Mucosa of rectum (tissue), 2 donors: ENCODE results near the gene NISCH.

Experiments used
- H3K27ac ChIP-seq, 2 donors: one replicate each; pipeline ENCODE4 v1.7.0; 2013; ENCODE audit warnings: inconsistent platforms in 2 of 2, low read depth in 2 of 2, low read length in 2 of 2
- H3K27me3 ChIP-seq, 2 donors: one replicate each; pipeline ENCODE4 v1.7.0; 2013; ENCODE audit warnings: low read length in 2 of 2; ENCODE audit not compliant: control insufficient read depth in 2 of 2, insufficient read depth in 2 of 2
- H3K36me3 ChIP-seq, 2 donors: one replicate each; pipeline ENCODE4 v1.7.0; 2013; ENCODE audit warnings: low read length in 2 of 2; ENCODE audit not compliant: control insufficient read depth in 2 of 2, insufficient read depth in 2 of 2
- H3K4me1 ChIP-seq, 2 donors: one replicate each; pipeline ENCODE4 v1.7.0; 2013; ENCODE audit warnings: low read length in 2 of 2, mild to moderate bottlenecking in 1 of 2; ENCODE audit not compliant: control insufficient read depth in 2 of 2, insufficient read depth in 2 of 2
- H3K4me3 ChIP-seq, 2 donors: one replicate each; pipeline ENCODE4 v1.7.0; 2013; ENCODE audit warnings: low read length in 2 of 2
- H3K9ac ChIP-seq, 2 donors: one replicate each; pipeline ENCODE4 v1.7.0; 2013; ENCODE audit warnings: low read length in 2 of 2, low read depth in 1 of 2, mild to moderate bottlenecking in 1 of 2
- H3K9me3 ChIP-seq, 2 donors: one replicate each; pipeline ENCODE4 v1.7.0; 2013; ENCODE audit warnings: low read length in 2 of 2; ENCODE audit not compliant: control insufficient read depth in 2 of 2
- donor health status: healthy.
- donor health status: Normal muscosa, but diverticular disease.

Gene NISCH

DNA sequence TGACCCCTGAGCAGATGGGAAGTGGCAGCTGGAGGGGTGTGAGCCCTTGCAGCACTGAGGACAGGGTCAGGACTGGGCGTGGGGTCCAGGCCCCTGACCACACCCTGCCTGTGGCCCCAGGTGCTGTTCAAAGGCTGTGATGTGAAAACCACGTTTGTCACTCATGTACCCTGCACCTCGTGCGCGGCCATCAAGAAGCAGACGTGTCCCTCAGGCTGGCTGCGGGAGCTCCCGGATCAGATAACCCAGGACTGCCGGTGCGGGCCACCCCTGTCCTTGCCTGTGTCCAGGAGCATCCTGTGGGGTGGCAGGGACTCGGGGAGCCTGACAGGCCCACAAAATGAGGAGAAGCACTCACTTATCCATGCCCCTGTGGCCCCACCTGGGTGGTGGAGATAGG, 45.6 kb downstream of the NISCH start:
- H3K27me3 ChIP-seq: no peaks in the 10 kb centered on the region
- no peak overlapping the region for H3K4me3 ChIP-seq
- no peaks in the 10 kb centered on the region for H3K36me3 ChIP-seq
- H3K9me3 ChIP-seq: no peaks in the 10 kb centered on the region
- peaks cover 0 to 2% of the 10 kb centered on the region in 2 donors for H3K4me1 ChIP-seq
- H3K27ac ChIP-seq: no peak overlapping the region
- H3K9ac ChIP-seq: no peak overlapping the region

DNA sequence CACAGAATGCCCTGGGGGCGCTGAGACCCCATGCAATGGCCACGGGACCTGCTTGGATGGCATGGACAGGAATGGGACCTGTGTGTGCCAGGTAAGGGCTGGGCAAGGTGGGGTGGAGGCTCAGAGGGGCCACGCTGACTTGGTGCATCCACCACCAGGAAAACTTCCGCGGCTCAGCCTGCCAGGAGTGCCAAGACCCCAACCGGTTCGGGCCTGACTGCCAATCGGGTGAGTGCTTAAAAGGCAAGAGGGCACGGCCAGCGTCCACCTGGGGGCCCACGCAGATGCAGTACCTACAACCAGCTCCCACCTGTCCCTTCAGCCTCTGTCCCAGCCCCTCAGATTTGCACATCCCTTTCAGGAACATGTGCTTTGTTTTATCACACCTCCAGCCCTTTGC, 46.6 kb downstream of the NISCH start:
- Histone ChIP-seq H3K27me3 (no peaks in the 10 kb centered on the region), H3K4me1 (peaks cover 0 to 2% of the 10 kb centered on the region in 2 donors), H3K9me3 (no peaks in the 10 kb centered on the region), H3K27ac (no peak overlapping the region), H3K4me3 (no peak overlapping the region), H3K36me3 (no peaks in the 10 kb centered on the region), H3K9ac (no peak overlapping the region)

DNA sequence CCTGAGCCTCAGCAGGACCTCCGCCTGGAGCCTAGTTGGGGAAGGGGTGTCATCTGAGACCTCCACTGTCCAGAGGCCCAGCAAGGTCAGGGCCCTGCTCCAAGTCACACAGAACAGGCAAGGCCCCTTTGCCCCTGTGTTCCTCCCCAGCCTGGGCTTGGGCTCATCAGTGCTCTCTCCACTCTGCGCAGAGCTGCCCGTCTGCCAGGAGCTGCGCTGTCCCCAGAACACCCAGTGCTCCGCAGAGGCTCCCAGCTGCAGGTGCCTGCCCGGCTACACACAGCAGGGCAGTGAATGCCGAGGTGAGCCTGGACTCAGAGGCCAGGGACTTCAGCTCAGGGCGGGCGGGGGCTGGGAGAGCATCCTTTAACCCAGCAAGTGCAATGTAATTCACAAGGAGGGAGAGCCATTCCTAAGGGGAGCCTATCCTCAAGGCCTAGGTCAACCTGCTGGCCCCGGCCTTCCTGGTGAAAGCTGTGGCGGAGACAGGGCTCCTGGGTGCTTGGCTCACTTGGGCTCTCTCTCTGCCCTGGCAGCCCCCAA, 47.5 kb downstream of the NISCH start:
- Histone ChIP-seq H3K4me1 (peaks cover 0 to under 1% of the 10 kb centered on the region in 2 donors), H3K9me3 (no peaks in the 10 kb centered on the region), H3K27ac (no peak overlapping the region), H3K9ac (no peak overlapping the region), H3K27me3 (no peaks in the 10 kb centered on the region), H3K4me3 (no peak overlapping the region), H3K36me3 (no peaks in the 10 kb centered on the region)

DNA sequence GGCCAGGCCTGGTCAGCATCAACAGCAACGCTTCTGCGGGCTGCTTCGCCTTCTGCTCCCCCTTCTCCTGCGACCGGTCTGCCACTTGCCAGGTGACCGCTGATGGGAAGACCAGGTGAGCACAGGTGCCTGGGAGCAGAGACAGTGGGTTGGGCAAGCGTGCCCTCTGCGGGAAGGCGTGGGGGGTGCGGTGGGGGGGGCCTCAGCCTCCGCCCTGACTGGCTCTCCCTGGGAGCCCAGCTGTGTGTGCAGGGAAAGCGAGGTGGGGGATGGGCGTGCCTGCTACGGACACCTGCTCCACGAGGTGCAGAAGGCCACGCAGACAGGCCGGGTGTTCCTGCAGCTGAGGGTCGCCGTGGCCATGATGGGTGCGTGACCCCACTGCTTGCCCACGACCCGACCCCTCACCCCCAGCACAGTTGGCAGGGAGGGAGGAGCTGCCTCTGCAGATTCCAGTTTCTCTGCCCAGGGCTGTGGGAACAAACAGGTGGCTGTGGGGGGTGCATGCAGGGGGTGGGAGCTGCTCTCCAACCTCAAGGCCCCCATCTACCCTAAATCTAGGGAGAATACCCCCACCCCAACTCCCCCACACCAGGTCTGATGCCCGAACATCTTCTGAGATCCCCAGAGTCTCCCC, 48.5 kb downstream of the NISCH start:
- no peaks in the 10 kb centered on the region for H3K4me1 ChIP-seq
- H3K27ac ChIP-seq: no peak overlapping the region
- no peak overlapping the region for H3K4me3 ChIP-seq
- no peaks in the 10 kb centered on the region for H3K36me3 ChIP-seq
- H3K9me3 ChIP-seq: no peaks in the 10 kb centered on the region
- H3K9ac ChIP-seq: no peak overlapping the region
- no peaks in the 10 kb centered on the region for H3K27me3 ChIP-seq

DNA sequence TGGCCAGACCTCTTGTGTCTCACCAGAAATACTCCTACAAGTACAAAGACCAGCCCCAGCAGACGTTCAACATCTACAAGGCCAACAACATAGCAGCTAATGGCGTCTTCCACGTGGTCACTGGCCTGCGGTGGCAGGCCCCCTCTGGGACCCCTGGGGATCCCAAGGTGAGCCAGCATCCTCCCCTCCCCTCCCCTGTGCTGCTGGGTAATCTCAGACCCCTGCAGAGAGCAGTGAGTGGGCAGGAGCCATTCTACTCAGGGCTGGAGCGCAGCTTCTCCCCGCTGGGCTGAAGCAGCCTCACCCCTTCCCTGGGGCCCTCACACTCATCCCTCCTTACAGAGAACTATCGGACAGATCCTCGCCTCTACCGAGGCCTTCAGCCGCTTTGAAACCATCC, 49.6 kb downstream of the NISCH start:
- Histone ChIP-seq H3K9ac (no peak overlapping the region), H3K27ac (no peak overlapping the region), H3K9me3 (no peaks in the 10 kb centered on the region), H3K27me3 (no peaks in the 10 kb centered on the region), H3K4me1 (no peaks in the 10 kb centered on the region), H3K36me3 (no peaks in the 10 kb centered on the region), H3K4me3 (no peak overlapping the region)

DNA sequence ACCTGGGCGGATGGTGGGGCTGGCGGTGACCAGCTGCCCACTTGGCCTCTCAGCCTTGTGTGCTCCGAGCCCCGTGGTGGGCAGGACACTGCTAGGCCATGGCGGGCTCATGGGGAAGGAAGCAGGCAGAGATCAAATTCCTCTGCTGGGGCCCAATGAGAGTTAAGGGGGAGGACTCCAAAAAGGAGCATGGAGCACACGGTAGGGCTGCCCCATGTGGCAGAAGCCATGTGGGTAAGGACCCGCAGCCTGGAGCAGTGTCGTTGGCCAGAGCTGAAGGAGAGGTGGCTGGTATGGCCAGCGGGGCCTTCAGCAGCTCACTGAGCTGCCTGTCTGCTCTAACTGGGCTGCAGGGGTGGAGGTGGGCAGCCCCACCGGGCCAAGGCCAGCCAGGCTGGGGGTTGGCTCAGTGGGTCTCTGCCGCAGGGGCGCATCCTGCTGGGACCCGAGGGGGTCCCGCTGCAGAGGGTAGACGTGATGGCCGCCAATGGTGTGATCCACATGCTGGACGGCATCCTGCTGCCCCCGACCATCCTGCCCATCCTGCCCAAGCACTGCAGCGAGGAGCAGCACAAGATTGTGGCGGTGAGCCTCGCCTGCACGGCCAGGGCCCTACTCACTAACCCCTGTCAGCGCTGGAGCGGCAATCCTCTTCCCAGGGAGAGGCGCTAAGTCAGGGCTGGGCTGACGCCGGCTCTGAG, 51.0 kb downstream of the NISCH start:
- Histone ChIP-seq H3K36me3 (no peaks in the 10 kb centered on the region), H3K9ac (no peak overlapping the region), H3K27ac (no peak overlapping the region), H3K4me1 (no peaks in the 10 kb centered on the region), H3K9me3 (no peaks in the 10 kb centered on the region), H3K27me3 (no peaks in the 10 kb centered on the region), H3K4me3 (no peak overlapping the region)

DNA sequence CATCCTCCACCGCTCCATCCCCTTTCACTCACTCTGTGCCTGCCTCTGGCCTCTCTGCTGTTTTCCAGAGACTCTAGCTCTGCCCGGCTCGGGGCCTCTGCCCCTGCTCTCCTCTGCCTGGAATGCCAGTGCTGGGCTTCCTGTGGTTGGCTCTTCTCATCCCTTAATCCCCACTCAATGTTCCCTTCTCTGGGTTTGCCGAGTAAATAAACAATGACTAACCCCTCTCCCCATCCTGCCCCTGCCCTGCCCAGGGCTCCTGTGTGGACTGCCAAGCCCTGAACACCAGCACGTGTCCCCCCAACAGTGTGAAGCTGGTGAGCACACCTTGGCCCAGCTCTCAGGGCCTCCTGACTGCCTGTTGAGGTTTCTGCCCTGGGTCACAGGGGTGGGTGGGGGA, 52.0 kb downstream of the NISCH start:
- no peaks in the 10 kb centered on the region for H3K27me3 ChIP-seq
- H3K4me3 ChIP-seq: no peak overlapping the region
- H3K9me3 ChIP-seq: no peaks in the 10 kb centered on the region
- H3K9ac ChIP-seq: no peak overlapping the region
- H3K27ac ChIP-seq: no peak overlapping the region
- no peaks in the 10 kb centered on the region for H3K4me1 ChIP-seq
- no peaks in the 10 kb centered on the region for H3K36me3 ChIP-seq

DNA sequence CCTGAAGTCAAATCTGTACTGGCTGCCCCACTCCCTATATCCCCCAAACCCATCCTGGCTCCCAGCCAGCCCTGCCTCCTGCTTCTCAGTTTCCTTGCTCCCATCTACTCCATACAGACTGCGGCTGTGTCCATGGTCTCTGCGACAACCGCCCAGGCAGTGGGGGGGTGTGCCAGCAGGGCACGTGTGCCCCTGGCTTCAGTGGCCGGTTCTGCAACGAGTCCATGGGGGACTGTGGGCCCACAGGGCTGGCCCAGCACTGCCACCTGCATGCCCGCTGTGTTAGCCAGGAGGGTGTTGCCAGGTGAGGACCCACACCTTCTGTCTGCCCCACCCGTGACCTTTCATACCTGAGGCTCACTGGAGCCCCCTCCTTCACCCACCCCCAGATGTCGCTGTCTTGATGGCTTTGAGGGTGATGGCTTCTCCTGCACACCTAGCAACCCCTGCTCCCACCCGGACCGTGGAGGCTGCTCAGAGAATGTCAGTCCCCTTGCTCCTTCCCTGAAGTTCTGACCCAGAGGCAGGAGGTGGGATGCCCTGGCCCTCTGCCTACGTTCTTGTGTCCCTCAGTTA, 54.4 kb downstream of the NISCH start:
- no peaks in the 10 kb centered on the region for H3K9me3 ChIP-seq
- H3K36me3 ChIP-seq: no peaks in the 10 kb centered on the region
- H3K4me1 ChIP-seq: no peaks in the 10 kb centered on the region
- no peak overlapping the region for H3K27ac ChIP-seq
- no peak overlapping the region for H3K9ac ChIP-seq
- H3K27me3 ChIP-seq: no peaks in the 10 kb centered on the region
- no peak overlapping the region for H3K4me3 ChIP-seq

DNA sequence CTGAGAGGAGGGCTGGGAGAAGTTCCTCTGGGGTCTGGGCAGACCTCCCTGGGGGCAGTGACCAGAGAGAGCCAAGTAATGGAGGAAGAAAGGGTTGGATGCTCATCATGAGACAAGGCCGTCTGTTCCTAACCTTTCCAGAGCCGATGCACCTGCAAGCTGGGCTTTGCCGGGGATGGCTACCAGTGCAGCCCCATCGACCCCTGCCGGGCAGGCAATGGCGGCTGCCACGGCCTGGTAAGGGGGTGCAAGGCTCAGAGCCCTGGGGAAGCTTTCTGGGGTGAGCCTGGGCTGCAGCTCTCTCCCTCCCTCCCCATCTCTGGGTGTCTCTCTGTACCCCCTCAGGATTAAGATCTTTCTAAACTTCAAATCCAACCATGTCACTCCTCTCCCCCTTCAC, 56.1 kb downstream of the NISCH start:
- no peak overlapping the region for H3K4me3 ChIP-seq
- H3K27ac ChIP-seq: no peak overlapping the region

DNA sequence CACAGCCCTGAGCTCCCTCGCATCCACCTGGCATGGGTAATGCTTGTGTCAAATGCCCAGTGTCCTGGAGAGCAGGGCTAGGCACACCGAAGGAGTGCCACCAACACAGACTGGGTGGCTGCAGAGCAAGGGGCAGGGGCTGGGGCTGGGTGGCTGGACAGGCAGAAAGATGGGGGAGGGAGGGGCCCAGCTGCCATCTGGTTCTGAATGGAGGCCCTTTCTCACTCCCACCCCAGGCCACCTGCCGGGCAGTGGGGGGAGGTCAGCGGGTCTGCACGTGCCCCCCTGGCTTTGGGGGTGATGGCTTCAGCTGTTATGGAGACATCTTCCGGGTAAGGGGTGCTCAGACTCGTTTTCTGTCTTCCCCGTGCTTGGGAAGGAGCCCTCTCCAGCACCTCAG, 56.7 kb downstream of the NISCH start:
- Histone ChIP-seq H3K9ac (no peak overlapping the region), H3K27me3 (no peaks in the 10 kb centered on the region), H3K4me3 (no peak overlapping the region), H3K27ac (no peak overlapping the region), H3K36me3 (no peaks in the 10 kb centered on the region), H3K9me3 (no peaks in the 10 kb centered on the region), H3K4me1 (no peaks in the 10 kb centered on the region)

More for the DNA sequence above, 56.1 kb downstream of the NISCH start:
- Histone ChIP-seq H3K9ac (no peak overlapping the region), H3K36me3 (no peaks in the 10 kb centered on the region), H3K4me1 (no peaks in the 10 kb centered on the region), H3K9me3 (no peaks in the 10 kb centered on the region), H3K27me3 (no peaks in the 10 kb centered on the region)
